ENCODE data around the gene ZNF92.

The ZNF92 gene

GRCh38 chr7:65429642-65430343 is 56.1 kb downstream of the ZNF92 start:
- TF ChIP-seq CTCF (IDR thresholded peaks at IDR 0.05; ENCODE audit: low read depth, low read length, missing control alignments) = no peak
- H3K4me3 ChIP-seq (ENCODE audit: low read depth, low read length) = no peak overlapping the region
- DNase-seq (ENCODE audit: low read depth) = peak; percentile 4

GRCh38 chr7:65430344-65431186 is 56.9 kb downstream of the ZNF92 start:
- TF ChIP-seq CTCF (IDR thresholded peaks at IDR 0.05; ENCODE audit: low read depth, low read length, missing control alignments) = no peak
- no peak overlapping the region for H3K4me3 ChIP-seq (ENCODE audit: low read depth, low read length)
- DNase-seq (ENCODE audit: low read depth) = peak; percentile 8

GRCh38 chr7:65434307-65434706 is 60.7 kb downstream of the ZNF92 start:
- DNase-seq (ENCODE audit: low read depth) = no peak
- H3K4me3 ChIP-seq (ENCODE audit: low read depth, low read length) = no peak overlapping the region
- no peak for TF ChIP-seq CTCF (IDR thresholded peaks at IDR 0.05; ENCODE audit: low read depth, low read length, missing control alignments)

GRCh38 chr7:65436163-65436562 is 62.5 kb downstream of the ZNF92 start:
- TF ChIP-seq CTCF (IDR thresholded peaks at IDR 0.05; ENCODE audit: low read depth, low read length, missing control alignments) = no peak
- no peak overlapping the region for H3K4me3 ChIP-seq (ENCODE audit: low read depth, low read length)
- DNase-seq (ENCODE audit: low read depth) = no peak

GRCh38 chr7:65438598-65438997 is 64.9 kb downstream of the ZNF92 start:
- no peak overlapping the region for H3K4me3 ChIP-seq (ENCODE audit: low read depth, low read length)
- no peak for DNase-seq (ENCODE audit: low read depth)
- TF ChIP-seq CTCF (IDR thresholded peaks at IDR 0.05; ENCODE audit: low read depth, low read length, missing control alignments) = no peak

GRCh38 chr7:65441010-65441409 is 67.4 kb downstream of the ZNF92 start:
- DNase-seq (ENCODE audit: low read depth) = no peak
- no peak overlapping the region for H3K4me3 ChIP-seq (ENCODE audit: low read depth, low read length)
- TF ChIP-seq CTCF (IDR thresholded peaks at IDR 0.05; ENCODE audit: low read depth, low read length, missing control alignments) = no peak

All from GM12864 (cell line).